ENCODE data around the gene CATSPER3. TPM values are rescaled to one million over a fixed set of nuclear protein-coding genes. Genes with fewer than 3 reads are reported as not detected.

Gene CATSPER3
- total RNA-seq, 1 donor from 2014 or later = 1.3 TPM

- no peaks in the 10 kb centered on the region for H3K36me3 Mint-ChIP-seq (ENCODE audit: insufficient read depth)
- H3K4me3 Mint-ChIP-seq (ENCODE audit: low read depth) = no peak overlapping the region
- peaks cover under 1% of the 10 kb centered on the region for H3K4me1 Mint-ChIP-seq (ENCODE audit: low read depth)
- no peaks in the 10 kb centered on the region for H3K9me3 Mint-ChIP-seq (ENCODE audit: low read depth)
- no peak for TF ChIP-seq CTCF (IDR thresholded peaks at IDR 0.05; ENCODE audit: unreplicated experiment)
- H3K27me3 Mint-ChIP-seq = peaks cover 42% of the 10 kb centered on the region
- DNase-seq (ENCODE audit: low spot score, unreplicated experiment) = no peak
- no peak overlapping the region for H3K27ac Mint-ChIP-seq
Observed at GRCh38 chr5:135020111-135020895, 52.6 kb downstream of the CATSPER3 start.

- no peak overlapping the region for H3K4me3 Mint-ChIP-seq (ENCODE audit: low read depth)
- H3K27ac Mint-ChIP-seq = no peak overlapping the region
- peaks cover 69% of the 10 kb centered on the region for H3K27me3 Mint-ChIP-seq
- peaks cover 10% of the 10 kb centered on the region for H3K4me1 Mint-ChIP-seq (ENCODE audit: low read depth)
- DNase-seq (ENCODE audit: low spot score, unreplicated experiment) = no peak
- no peak for TF ChIP-seq CTCF (IDR thresholded peaks at IDR 0.05; ENCODE audit: unreplicated experiment)
- no peaks in the 10 kb centered on the region for H3K9me3 Mint-ChIP-seq (ENCODE audit: low read depth)
- peaks cover 9% of the 10 kb centered on the region for H3K36me3 Mint-ChIP-seq (ENCODE audit: insufficient read depth)
Observed at GRCh38 chr5:135024956-135025729, 57.4 kb downstream of the CATSPER3 start.

- Mint-ChIP-seq H3K27me3 (peaks cover 71% of the 10 kb centered on the region), H3K36me3 (ENCODE audit: insufficient read depth) (peaks cover 9% of the 10 kb centered on the region), H3K4me1 (ENCODE audit: low read depth) (peaks cover 10% of the 10 kb centered on the region), H3K27ac (no peak overlapping the region), H3K4me3 (ENCODE audit: low read depth) (no peak overlapping the region), H3K9me3 (ENCODE audit: low read depth) (no peaks in the 10 kb centered on the region)
- TF ChIP-seq CTCF (IDR thresholded peaks at IDR 0.05; ENCODE audit: unreplicated experiment) = no peak
- DNase-seq (ENCODE audit: low spot score, unreplicated experiment) = no peak
Observed at GRCh38 chr5:135025730-135026644, 58.3 kb downstream of the CATSPER3 start.

GRCh38 chr5:135026645-135027265, 59.0 kb downstream of the CATSPER3 start:
- no peak for TF ChIP-seq CTCF (IDR thresholded peaks at IDR 0.05; ENCODE audit: unreplicated experiment)
- peaks cover 71% of the 10 kb centered on the region for H3K27me3 Mint-ChIP-seq
- no peaks in the 10 kb centered on the region for H3K9me3 Mint-ChIP-seq (ENCODE audit: low read depth)
- peaks cover 9% of the 10 kb centered on the region for H3K36me3 Mint-ChIP-seq (ENCODE audit: insufficient read depth)
- H3K4me3 Mint-ChIP-seq (ENCODE audit: low read depth) = no peak overlapping the region
- DNase-seq (ENCODE audit: low spot score, unreplicated experiment) = no peak
- no peak overlapping the region for H3K27ac Mint-ChIP-seq
- H3K4me1 Mint-ChIP-seq (ENCODE audit: low read depth) = peaks cover 10% of the 10 kb centered on the region
